Activated CD4-positive, alpha-beta T cell treated with anti-CD3 and anti-CD28 coated beads, Interleukin-10, Interleukin-2, amounts not matched to agents 100 ng/mL and 50 ng/mL, durations not matched to agents 16 hours and 8 hours (primary cell): ENCODE results near the gene BNC2.

Experiments
- DNase-seq: peaks from one replicate; pipeline ENCODE4 v3.0.0-alpha.2; 2020

The BNC2 gene

DNA sequence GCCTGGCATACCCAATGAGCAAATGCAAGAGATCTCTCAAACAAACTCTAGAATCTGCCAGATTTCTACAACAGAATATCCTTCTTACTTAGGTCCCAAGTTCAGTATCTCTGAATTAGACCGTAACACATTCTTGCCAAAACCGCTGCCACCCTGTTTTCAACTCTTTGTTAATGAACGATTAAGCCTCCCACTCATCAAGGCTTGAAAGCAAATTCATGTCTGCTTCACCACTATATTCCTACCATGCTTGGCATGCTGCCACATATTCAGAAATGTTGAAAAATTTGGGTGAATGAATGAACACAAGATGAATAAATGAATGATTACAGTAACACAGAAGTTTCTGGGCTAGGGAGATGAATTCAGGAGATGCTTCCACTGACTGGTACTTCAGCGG lies 119.9 kb downstream of the BNC2 start:
- no peak for DNase-seq

GRCh38 chr9:16745359-16745758 lies 125.1 kb downstream of the BNC2 start:
- DNase-seq = no peak

DNA sequence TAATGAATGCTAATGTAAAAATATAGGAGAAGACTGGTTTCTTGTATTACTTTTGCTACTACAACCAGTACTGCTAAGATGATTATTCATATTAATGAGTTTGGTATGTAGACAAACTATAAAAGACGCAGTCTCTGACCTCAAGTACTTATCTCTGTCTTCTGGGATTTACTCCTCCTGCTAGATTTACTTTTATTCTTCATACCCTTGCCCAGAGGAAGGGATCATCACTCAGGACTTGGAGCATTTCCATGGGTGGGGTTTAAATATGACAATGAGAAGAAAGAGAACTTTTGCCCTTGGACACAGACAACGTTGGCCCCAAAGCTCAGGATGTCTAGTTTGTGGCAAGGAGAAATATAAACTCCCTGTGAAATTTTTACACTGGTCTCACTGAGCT lies 126.1 kb downstream of the BNC2 start:
- DNase-seq = no peak

DNA sequence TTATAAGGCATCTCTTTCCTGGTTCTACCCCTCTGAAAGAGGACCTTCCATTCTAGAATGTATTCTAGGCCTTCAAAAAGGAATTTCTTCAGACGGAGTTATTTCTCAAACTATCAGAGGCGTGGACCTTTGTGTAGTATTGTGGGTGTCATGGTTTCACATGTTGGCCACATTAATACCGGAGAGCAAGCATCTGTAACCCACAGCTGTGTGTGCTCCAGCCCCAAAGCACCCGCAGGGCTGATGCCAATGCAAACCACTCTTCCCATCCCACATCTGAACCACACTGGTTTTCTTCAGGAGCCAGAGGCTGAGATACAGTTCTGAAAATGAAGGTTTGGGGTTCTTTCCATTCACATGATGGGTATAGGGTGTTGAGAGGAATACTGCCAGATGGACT lies 127.1 kb downstream of the BNC2 start:
- no peak for DNase-seq

GRCh38 chr9:16735001-16735400 lies 135.5 kb downstream of the BNC2 start:
- DNase-seq = no peak

DNA sequence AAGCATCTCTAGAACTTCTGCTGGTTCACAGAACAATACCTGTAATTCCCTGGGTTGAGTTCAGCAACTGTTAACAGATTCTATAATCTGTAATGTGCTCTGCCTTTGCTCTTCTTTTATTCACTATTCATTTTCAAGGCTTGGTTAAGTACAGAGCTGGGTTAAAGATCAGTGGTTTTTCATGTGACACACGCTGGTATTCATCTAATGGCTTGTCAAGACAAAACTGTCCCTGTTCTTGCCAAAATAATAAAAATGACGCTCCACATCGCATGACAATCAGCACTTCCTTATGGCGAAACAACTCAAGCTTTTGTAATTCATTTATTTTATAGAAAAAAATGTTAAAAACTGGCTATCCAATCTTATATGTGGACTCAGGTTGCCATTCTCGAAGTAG lies 137.9 kb downstream of the BNC2 start:
- no peak for DNase-seq

GRCh38 chr9:16730162-16730561 lies 140.3 kb downstream of the BNC2 start:
- no peak for DNase-seq

- DNase-seq = no peak
Observed at GRCh38 chr9:16729651-16730050, 140.8 kb downstream of the BNC2 start.

- no peak for DNase-seq
Observed at GRCh38 chr9:16728137-16728508, 142.3 kb downstream of the BNC2 start.

DNA sequence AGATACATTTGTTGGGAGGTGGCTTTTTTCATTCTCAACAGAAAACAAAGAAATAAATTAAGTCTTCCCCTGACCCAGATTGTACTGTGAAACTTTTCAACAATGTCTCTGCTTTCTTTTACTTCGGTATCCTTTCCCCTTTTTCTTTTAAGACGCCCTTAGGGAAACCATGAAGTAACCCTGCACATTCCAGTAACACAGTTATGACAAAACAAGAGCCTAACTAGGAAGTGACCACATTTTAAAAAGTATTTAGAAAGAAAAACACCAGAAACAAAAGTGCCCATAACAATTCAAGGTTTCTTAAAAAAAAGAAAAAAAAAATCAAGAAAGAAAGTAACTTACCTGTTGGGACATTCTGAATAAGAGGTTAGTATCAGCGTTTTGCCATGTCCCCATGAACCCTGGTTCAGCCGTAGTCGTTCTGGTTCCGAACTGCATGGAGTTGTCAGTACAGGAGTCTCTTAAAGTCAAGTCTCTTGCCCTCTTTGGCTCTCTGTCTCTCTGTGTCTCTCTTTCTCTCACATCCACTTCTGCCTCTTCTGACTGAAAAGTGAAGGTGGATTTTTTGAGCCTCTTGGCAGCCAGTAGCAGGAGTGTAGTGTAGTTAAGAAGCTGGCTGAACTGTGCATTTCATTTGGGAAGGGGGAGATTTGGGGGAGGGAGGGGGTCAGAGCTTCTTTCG lies 142.9 kb downstream of the BNC2 start:
- DNase-seq = no peak

DNA sequence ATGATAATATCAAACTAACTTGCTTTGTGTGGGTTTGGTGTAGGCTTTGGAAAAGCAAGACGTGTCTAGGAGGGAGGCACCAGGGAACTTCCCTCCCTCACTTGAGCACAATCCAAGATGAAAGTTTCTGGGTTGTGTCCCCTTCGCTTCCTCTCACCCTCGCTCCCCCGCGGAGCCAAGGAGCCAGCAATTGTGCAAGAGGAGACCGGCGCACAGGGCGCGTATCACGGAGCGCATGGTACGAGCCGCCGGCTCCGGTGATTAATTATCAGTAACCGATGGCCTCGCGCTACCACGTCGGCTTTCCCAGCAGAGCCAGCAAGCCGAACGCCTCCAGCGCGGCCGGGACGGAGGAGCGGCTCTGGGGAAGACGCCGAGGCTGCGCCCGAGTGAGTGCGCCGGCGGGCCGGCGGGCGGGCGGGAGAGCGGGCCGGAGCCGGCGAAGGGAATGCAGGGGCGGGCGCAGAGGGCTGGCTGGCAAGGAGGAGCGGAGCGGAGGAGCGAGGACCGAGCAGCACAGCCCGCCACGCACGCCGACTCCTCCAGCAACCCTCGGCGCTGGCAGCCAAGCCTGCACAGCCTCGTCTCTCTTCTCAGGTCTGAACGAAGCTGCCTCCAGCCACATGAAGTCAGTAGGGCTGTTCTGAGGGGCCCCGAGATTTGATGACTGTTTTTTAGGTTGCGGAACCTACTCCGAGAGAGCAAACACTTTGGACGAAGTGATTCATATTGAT lies 143.6 kb downstream of the BNC2 start:
- DNase-seq = no peak

DNA sequence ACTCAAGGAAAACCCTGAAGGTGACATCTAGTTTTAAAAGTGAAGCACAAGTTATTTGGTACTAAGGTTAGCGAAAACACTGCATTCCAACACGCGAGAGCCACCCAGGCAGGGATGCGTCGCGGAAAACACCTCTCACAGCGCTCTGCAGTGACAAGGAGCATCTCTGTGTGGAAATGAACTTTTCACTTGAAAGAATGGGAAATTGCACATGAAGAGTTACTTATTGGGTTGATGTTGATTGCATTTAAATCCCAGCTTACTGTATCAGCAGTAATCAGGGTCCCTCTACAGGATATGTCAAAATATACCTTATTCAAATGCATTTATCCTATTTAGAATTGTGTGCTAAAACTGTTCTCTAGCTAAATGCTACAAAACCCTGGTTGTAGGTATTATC lies 144.4 kb downstream of the BNC2 start:
- DNase-seq = no peak

GRCh38 chr9:16725066-16725465 lies 145.4 kb downstream of the BNC2 start:
- DNase-seq = no peak

DNA sequence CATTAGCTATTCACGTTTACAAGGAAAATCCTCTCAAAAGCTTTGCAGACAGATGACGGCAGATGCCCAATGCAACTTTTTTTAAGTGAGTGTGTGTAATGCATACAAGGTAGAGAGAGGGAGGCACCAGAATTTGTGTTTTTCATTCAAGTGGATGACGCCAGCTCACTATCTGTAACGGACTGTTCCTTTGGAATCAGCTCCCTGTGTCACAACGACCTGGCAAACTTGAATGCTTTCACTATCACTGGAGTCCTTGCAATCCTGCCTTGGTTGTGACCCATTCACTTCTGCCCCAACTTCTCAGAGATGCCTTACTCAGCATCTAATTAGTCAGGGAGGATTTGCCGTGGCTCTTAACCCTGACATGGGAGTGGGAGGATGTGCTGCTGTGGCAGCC lies 148.5 kb downstream of the BNC2 start:
- no peak for DNase-seq

DNA sequence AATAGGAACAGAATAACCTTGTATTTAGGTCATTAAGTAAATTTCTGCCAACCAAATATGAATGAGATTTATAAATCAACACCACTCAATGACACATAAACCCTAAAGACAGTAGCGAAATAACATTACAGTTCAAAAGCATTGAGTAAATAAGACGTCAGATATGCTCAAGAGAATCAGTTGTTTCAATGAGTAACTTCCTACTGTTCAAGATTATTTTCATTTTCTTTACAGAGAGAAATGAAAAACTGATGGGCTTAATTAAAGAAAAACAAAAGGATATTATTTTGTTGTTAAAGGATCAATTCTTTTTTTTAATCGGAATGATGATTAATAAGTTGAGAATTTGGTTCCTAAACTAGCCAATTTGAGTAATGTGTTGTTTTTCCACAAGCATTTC lies 150.1 kb downstream of the BNC2 start:
- DNase-seq = no peak

DNA sequence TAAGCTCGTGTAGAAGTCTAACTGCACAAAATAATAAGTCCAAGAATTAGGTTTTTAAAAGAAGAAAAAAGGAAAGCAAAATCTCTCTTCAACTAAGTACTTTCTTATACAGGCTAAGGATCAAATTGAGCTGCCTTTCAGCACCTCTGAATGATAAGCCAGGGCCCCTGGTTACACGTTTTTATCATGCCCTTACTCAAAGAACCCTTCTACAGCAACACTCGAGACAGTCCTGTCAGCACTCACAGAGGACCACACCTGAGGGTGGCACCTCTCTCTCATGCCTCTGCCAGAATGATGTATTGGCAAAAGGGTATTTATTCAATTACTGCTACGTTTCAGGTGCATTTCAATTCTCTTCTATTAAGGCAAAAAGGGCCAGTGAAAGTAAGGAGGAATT lies 150.5 kb downstream of the BNC2 start:
- DNase-seq = no peak

GRCh38 chr9:16718952-16719351 lies 151.5 kb downstream of the BNC2 start:
- DNase-seq = no peak

GRCh38 chr9:16718296-16718695 lies 152.2 kb downstream of the BNC2 start:
- no peak for DNase-seq

DNA sequence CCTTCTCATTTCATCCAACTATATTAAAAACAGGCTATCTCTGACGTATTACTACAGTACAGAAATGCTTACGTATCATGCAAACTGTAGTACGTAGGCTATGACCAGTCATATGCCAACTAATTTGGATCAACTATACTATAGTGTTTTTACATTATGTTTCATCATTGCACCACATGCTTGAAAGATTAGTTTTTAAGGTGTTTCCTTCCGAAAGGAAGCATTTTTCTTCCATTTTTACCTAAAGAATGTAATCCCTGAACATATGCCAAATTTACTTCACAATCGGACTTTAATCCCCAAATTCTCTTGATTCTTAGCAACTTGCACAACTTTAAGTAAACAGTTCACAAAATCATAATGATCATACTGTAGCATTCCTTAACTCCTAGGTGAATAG lies 153.9 kb downstream of the BNC2 start:
- DNase-seq = no peak

DNA sequence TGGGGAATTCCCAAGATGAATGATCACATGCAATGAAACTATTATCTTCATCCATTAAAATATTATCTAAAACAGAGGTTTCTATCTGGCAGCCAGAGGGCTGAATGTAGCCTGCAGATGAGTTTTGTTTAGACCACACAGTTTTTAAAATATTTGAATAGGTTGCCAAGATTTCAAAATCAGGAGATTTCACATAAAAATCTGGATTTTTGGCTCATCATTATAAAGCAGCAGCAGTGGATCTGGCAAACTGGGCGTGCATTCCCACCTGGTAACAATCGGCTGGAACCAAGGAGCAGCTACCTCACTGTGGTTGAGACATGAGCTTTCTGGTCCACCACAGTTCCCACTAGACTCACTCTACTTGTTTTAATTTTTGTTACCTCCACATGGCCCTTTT lies 155.1 kb downstream of the BNC2 start:
- DNase-seq = no peak

GRCh38 chr9:16712787-16713186 lies 157.7 kb downstream of the BNC2 start:
- no peak for DNase-seq

GRCh38 chr9:16710888-16711287 lies 159.6 kb downstream of the BNC2 start:
- no peak for DNase-seq

DNA sequence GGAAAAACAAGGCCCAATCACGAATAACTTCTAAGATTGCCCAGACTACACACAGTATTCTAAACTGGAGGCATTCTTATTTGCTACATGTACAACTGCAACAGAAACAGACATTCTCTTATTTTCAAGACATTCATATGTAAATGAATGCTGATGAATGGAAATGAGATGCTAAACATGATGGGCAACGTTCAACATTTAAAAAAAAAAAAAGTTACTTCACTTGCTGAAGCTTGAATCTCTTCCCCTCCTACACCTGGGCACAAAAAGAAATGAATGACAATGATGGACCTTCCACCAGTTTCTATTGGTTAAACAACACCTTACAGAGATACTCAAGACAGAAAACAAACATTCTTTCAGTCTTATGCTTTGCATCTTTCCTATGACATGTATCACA lies 160.5 kb downstream of the BNC2 start:
- no peak for DNase-seq

DNA sequence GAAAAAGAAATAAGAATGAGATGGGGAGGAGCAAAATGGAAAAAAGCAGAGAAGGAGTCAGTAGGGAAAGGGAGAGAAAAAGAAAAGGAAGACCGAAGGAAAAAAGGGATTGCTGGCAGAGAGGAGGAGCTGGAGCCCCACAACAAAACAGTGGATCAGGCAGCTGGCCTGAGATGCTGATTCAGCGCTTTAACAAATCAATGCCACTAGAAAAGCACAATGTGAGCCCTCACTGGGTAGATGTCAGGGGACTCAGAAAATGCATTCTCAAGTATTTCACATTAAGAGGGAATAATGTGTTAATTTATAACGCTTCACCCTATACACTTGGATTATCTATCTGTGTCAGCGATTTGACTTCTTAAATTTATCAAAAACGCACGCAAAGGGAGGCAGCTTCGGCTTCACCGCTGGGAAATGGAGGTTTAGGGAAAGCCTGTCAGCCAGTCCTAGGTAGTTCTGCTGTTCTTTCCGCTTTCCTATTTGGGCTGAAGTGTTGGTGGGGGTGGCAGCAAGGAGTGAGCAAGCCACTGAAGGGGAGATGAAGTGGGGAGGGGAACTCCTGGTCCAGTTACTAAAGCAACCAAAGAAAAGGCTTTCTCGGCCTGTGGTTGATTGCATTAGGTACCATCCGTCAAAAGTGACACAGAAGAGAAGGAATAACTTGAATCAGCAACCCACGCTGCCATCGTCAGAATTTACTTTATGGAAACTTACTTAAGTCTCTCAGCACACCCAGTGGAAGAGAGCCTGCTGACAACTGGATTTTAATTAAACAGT lies 161.6 kb downstream of the BNC2 start:
- DNase-seq = no peak
